Fibroblast of villous mesenchyme (primary cell): ENCODE data around the gene MOK. TPM values are rescaled to one million over a fixed set of nuclear protein-coding genes. Genes with fewer than 3 reads are reported as not detected.
A peak's percentile ranks its signal among the peaks of the same experiment; 100 is the strongest.
"Not testable (repeated sequence)": the region's sequence is repeated elsewhere in the genome, so short reads cannot be mapped to it uniquely, and the experiment has no call there.

Source experiments
- DNase-seq: peaks from one replicate; pipeline ENCODE4 v3.0.0-alpha.2; 2010; ENCODE audit warnings: low read depth
- H3K4me3 ChIP-seq: 2 replicates; pipeline ENCODE4 v1.5.1; 2011; ENCODE audit warnings: low read depth, mild to moderate bottlenecking, low read length
- CTCF ChIP-seq: IDR thresholded peaks from 2 replicates; pipeline ENCODE4 v1.5.1; 2012; ENCODE audit warnings: low read depth, mild to moderate bottlenecking, low read length; ENCODE audit not compliant: insufficient read depth
- total RNA-seq: library from RNA; depleted of rRNA; stranded (reverse); fragments of >200 nt; gene quantifications from 2 replicates; pipeline ENCODE4 v1.2.3, GENCODE V29; 2012

The MOK gene
- total RNA-seq: 12.9 and 16.0 TPM in 2 replicates

- H3K4me3 ChIP-seq: peak within 1 kb of the TSS; percentile 92
- DNase-seq: peak; percentile 96
- no peak for TF ChIP-seq CTCF
These were observed at the start of gene MOK for GRCh38 chr14:102304611-102305506. Gene MOK, minus strand, starts transcription at chr14:102305164. Its CDS starts 196 bp downstream, at chr14:102304968.

- no peak for DNase-seq
- H3K4me3 ChIP-seq: no peak overlapping the region
- no peak for TF ChIP-seq CTCF
These were observed 48.2 kb upstream of the MOK start for GRCh38 chr14:102353126-102353619.

- H3K4me3 ChIP-seq: no peak overlapping the region
- no peak for DNase-seq
- TF ChIP-seq CTCF: no peak
These were observed 47.2 kb upstream of the MOK start for GRCh38 chr14:102352213-102352612.

- not testable (repeated sequence) for H3K4me3 ChIP-seq, DNase-seq
These were observed 46.6 kb upstream of the MOK start for GRCh38 chr14:102351593-102351992.

GRCh38 chr14:102351023-102351422 lies 46.1 kb upstream of the MOK start:
- H3K4me3 ChIP-seq: no peak overlapping the region
- DNase-seq: no peak
- no peak for TF ChIP-seq CTCF

- H3K4me3 ChIP-seq: no peak overlapping the region
- no peak for TF ChIP-seq CTCF
- DNase-seq: no peak
These were observed 43.4 kb upstream of the MOK start for GRCh38 chr14:102348376-102348775.

- DNase-seq: no peak
- H3K4me3 ChIP-seq: no peak overlapping the region
- no peak for TF ChIP-seq CTCF
These were observed 41.7 kb upstream of the MOK start for GRCh38 chr14:102346645-102347044.
